NB4 (cell line): ENCODE measurements around the gene CAB39.
"Not testable (repeated sequence)": the region's sequence is repeated elsewhere in the genome, so short reads cannot be mapped to it uniquely, and the experiment has no call there.

ENCODE experiments used
- CTCF ChIP-seq: IDR thresholded peaks from one replicate; pipeline ENCODE4 v1.5.1; 2012; ENCODE audit warnings: low read depth, low read length
- MAX ChIP-seq: IDR thresholded peaks from 2 replicates; pipeline ENCODE4 v1.6.1; 2011; ENCODE audit warnings: low read depth, low read length
- MYC ChIP-seq: IDR thresholded peaks from 2 replicates; pipeline ENCODE4 v1.6.1; 2011; ENCODE audit warnings: low read depth, low read length
- POLR2A ChIP-seq: IDR thresholded peaks from 2 replicates; pipeline ENCODE4 v1.6.1; 2011; ENCODE audit warnings: mild to moderate bottlenecking; ENCODE audit not compliant: insufficient read length; ENCODE audit errors: extremely low read depth

- TF ChIP-seq CTCF, POLR2A, MAX, MYC: not testable (repeated sequence)
These were observed 13.9 kb upstream of the CAB39 start for GRCh38 chr2:230698753-230699152.
